ENCODE data around the gene ALDH9A1. TPM values are rescaled to one million over a fixed set of nuclear protein-coding genes. Genes with fewer than 3 reads are reported as not detected.
"Not testable (repeated sequence)": the region's sequence is repeated elsewhere in the genome, so short reads cannot be mapped to it uniquely, and the experiment has no call there.

The ALDH9A1 gene
- polyA plus RNA-seq (ENCODE audit: low read depth in 6 of 6), result 100 to 1,000 TPM in 4 of 6 donors, 10 to 100 TPM in 2; 84.5 to 134 (median 112) TPM

DNA sequence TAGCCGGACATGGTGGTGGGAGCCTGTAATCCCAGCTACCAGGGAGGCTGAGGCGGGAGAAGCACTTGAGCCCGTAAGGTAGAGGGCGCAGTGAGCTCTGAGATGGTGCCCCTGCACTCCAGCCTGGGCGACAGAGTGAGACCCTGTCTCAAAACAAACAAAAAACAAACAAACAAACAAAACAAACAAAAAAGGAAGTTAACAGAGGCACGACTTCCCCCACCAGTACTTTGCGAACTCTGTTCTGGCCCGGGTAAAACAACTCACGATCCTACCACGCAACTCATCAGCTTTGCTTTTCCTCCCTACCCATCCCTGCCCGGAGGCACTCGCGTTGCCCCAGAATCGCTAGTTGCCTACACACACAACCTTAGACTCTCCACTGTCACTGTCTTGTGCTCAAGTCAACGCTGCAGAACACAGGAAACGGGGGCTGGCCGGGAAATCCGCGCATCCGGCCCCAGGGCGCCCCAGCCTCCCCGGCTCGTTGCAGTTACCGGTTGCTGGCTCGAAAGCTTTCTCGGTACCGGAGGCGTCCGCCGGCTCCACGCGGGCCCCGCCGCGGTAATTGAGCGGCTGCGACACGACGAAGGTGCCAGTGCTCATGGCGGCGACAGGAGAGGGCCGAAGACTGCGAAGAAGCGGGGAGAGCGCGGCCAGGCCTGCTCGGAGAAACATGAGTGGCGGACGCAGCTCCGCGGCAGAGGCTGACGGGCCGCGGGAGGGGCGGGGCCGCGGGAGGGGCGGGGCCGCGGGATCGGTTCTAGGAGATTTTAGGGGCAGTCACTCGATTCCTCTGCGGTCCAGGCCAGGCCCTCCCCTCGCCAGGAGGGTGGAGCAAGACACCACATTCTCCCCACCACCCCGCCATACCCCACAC is at the start of gene ALDH9A1:
TSS of gene ALDH9A1 (minus strand) at position 682 of the 880 bp plus-strand sequence. CDS start at position 678, 4 bp downstream.
- no peaks in the 10 kb centered on the region for H3K9me3 Mint-ChIP-seq
- no peaks in the 10 kb centered on the region for H3K27me3 Mint-ChIP-seq
- H3K4me3 Mint-ChIP-seq, result peak within 1 kb of the TSS; percentile 95 to 100 (median 98)
- H3K27ac Mint-ChIP-seq, result peak within 1 kb of the TSS; percentile 94 to 100 (median 98)
- DNase-seq (peak; percentile 83), ATAC-seq (ENCODE audit: low read depth in 2 of 2) (peak; percentile 85 to 86)
- peaks cover 13 to 33% (median 32%) of the 10 kb centered on the region in 3 donors for H3K4me1 Mint-ChIP-seq
- H3K36me3 Mint-ChIP-seq, result no peaks in the 10 kb centered on the region

DNA sequence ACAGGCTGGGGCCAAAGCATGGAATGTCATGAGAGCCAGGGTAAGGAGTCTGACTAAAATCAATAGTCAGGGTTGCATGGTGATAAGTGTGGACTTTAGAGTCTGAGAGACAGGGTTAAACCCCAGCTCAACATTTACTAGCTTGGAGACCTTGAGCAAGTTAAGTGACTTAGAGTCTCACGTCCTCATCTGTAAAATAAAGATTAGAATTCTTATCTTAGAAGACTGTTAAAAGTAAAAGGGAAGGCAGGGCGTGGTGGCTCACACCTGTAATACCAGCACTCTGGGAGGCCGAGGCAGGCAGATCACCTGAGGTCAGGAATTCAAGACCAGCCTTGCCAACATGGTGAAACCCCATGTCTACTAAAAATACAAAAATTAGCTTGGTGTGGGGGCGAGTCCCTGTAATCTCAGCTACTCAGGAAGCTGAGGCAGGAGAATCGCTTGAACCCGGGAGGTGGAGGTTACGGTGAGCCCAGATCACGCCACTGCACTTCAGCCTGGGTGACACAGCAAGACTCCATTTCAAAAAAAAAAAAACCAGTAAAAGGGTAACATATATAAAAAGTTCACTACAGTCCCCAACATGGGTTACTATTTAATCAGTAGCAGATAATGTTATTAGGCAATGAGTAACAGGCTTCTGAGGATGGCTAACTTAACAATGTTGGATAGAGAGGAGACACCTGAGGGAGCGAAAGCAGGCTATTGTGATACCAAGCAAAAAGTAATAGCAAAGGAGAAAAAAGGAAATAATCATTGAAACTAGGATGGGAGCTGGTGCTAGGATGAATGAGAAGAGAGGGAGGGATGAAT is 49.5 kb upstream of the ALDH9A1 start:
- DNase-seq (no peak), ATAC-seq (ENCODE audit: low read depth in 2 of 2) (no peak)
- H3K9me3 Mint-ChIP-seq, result no peaks in the 10 kb centered on the region
- H3K4me1 Mint-ChIP-seq, result peaks cover 0 to 5% (median 5%) of the 10 kb centered on the region in 3 donors
- H3K27ac Mint-ChIP-seq, result peak overlapping the region in 2 of 6 donors; percentile 61 to 76
- H3K27me3 Mint-ChIP-seq, result no peaks in the 10 kb centered on the region
- no peak overlapping the region for H3K4me3 Mint-ChIP-seq
- peaks cover 13 to 18% of the 10 kb centered on the region in 2 donors for H3K36me3 Mint-ChIP-seq

DNA sequence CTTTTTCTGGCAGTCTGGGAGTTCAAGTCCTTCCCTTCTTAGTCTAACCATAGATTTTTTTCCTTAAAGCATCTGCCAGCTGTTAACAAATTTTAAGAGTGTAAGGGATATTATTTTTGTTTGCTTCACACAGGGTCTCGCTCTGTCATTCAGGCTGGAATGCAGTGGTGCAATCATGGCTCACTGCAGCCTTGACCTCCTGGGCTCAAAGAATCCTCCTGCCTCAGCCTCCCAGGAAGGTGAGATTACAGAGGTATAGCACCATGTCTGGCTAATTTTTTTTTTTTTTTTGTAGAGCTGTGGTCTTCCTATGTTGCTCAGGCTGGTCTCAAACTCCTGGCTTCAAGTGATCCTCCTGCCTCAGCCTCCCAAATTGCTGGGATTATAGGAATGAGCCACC is 46.6 kb upstream of the ALDH9A1 start:
- H3K4me1 Mint-ChIP-seq; H3K27me3 Mint-ChIP-seq; ATAC-seq (ENCODE audit: low read depth in 2 of 2); H3K9me3 Mint-ChIP-seq; DNase-seq; H3K4me3 Mint-ChIP-seq: not testable (repeated sequence)
- H3K36me3 Mint-ChIP-seq, result peaks cover 33 to 44% of the 10 kb centered on the region in 2 donors
- peak overlapping the region in 1 of 6 donors; percentile 33 for H3K27ac Mint-ChIP-seq

DNA sequence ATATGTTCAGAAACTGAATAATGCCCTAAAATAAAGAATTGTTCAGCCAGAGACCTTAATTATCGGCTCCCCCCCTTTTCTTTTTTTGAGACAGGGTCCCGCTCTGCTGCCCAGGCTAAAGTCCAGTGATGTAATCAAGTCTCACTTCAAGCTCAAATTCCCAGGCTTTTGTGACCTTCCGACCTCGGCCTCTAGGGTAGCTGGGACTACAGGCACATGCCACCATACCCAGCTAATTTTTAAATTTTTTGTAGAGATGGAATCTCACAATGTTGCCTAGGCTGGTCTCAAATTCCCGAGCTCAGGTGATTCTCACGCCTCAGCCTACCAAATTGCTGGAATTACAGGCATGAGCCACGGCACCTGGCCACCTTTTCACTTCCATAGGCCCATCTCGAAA is 43.8 kb upstream of the ALDH9A1 start:
- no peaks in the 10 kb centered on the region for H3K9me3 Mint-ChIP-seq
- peaks cover 19 to 29% (median 28%) of the 10 kb centered on the region in 3 donors for H3K4me1 Mint-ChIP-seq
- no peak for DNase-seq
- H3K4me3 Mint-ChIP-seq, result no peak overlapping the region
- no peaks in the 10 kb centered on the region for H3K27me3 Mint-ChIP-seq
- peaks cover 33 to 35% of the 10 kb centered on the region in 2 donors for H3K36me3 Mint-ChIP-seq
- no peak overlapping the region for H3K27ac Mint-ChIP-seq
- ATAC-seq (ENCODE audit: low read depth in 2 of 2), result no peak

DNA sequence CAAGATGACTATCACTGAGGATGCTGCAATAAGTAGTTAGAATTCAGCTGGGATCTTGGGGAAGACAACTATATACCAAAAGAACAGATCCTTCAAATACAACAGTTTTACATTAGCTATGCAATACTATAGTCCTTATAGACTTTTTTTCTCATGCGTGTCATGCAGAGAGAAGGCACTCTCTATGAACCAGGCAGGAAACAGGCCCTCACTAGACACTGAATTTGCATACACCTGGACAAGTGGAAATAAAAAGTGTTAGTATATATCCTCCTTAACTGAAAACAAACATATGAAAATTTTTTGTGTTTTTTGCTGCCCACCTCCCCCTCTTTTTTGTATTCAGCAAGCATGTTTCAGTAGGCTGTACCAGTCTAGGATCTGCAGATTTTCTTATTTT is 40.4 kb upstream of the ALDH9A1 start:
- H3K9me3 Mint-ChIP-seq, result no peaks in the 10 kb centered on the region
- DNase-seq, result peak; percentile 11
- peak overlapping the region in 5 of 8 donors; percentile 27 to 60 (median 41) for H3K4me3 Mint-ChIP-seq
- ATAC-seq (ENCODE audit: low read depth in 2 of 2), result peak; percentile 92
- H3K27ac Mint-ChIP-seq, result peak overlapping the region in 4 of 6 donors; percentile 2 to 54 (median 21)
- H3K4me1 Mint-ChIP-seq, result peaks cover 19 to 40% (median 37%) of the 10 kb centered on the region in 3 donors
- H3K36me3 Mint-ChIP-seq, result peaks cover 32 to 36% of the 10 kb centered on the region in 2 donors
- no peaks in the 10 kb centered on the region for H3K27me3 Mint-ChIP-seq

DNA sequence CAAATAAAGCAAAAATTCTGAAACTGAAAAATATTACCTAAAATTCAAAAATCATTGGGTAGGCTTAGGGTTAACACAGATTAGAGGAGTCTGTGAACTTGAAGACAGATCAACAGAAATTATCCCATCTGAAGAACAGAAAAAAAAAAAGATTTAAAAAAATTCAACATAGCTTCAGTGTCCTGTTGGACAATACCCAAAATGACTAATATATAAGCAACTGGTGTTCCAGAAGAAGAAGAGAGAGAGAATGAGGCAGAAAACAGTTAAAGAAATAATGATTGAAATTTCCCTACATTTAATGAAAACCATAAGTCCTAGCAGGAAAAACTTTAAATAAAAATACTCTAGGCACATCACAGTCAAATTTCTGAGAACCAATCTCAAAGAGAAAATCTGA is 38.8 kb upstream of the ALDH9A1 start:
- Mint-ChIP-seq H3K9me3 (no peaks in the 10 kb centered on the region), H3K27me3 (no peaks in the 10 kb centered on the region), H3K4me1 (peaks cover 15 to 40% (median 37%) of the 10 kb centered on the region in 3 donors), H3K4me3 (peak overlapping the region in 3 of 8 donors; percentile 9 to 23 (median 10)), H3K27ac (peak overlapping the region in 3 of 6 donors; percentile 38 to 73 (median 70)), H3K36me3 (peaks cover 21 to 24% of the 10 kb centered on the region in 2 donors)
- ATAC-seq (ENCODE audit: low read depth in 2 of 2) (no peak), DNase-seq (no peak)

DNA sequence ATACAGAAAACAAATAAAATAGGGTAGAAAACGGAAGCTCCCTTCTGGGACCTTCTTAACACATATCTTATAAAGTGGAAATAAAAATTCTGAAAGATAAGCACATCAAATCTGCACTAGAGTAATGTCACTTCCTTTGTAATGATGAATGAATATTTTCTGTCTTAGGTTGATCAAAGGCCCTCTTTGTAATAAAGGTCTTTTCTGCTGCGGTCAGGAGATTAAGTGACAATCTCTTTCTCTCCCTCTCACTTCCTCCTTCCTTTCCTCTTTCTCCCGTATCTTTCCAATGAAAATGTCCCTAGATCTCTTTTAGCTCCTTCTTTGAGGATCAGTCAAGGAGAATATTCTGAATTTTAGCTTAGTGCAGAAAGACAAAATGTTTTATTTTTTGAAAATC is 36.5 kb upstream of the ALDH9A1 start:
- Mint-ChIP-seq H3K4me3 (no peak overlapping the region), H3K27ac (peak overlapping the region in 1 of 6 donors; percentile 15), H3K36me3 (peaks cover 4 to 8% of the 10 kb centered on the region in 2 donors), H3K9me3 (no peaks in the 10 kb centered on the region), H3K27me3 (no peaks in the 10 kb centered on the region), H3K4me1 (peaks cover 15 to 37% (median 35%) of the 10 kb centered on the region in 3 donors)
- no peak for DNase-seq
- no peak for ATAC-seq (ENCODE audit: low read depth in 2 of 2)

DNA sequence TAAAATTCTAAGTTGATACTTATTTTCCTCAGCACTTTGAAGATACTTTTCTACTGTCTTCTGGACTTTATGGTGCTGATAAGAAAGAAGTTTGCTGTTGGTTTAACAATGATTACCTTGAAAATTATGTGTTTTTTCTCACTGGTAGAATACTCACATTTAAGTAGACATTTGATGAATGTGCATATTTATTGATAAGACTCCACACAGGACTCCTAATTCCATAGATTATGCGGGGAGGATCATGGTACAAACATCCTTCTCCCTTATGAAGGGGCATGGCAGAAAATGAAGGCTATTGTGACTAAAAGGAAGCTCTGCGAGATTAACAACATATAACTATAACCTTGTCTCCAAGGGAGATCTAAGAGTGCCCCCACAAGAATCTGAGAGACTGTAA is 28.5 kb upstream of the ALDH9A1 start:
- no peak for DNase-seq
- H3K9me3 Mint-ChIP-seq, result no peaks in the 10 kb centered on the region
- peaks cover 0 to 18% of the 10 kb centered on the region in 2 donors for H3K36me3 Mint-ChIP-seq
- H3K27me3 Mint-ChIP-seq, result no peaks in the 10 kb centered on the region
- H3K27ac Mint-ChIP-seq, result no peak overlapping the region
- no peak overlapping the region for H3K4me3 Mint-ChIP-seq
- no peak for ATAC-seq (ENCODE audit: low read depth in 2 of 2)
- no peaks in the 10 kb centered on the region for H3K4me1 Mint-ChIP-seq

DNA sequence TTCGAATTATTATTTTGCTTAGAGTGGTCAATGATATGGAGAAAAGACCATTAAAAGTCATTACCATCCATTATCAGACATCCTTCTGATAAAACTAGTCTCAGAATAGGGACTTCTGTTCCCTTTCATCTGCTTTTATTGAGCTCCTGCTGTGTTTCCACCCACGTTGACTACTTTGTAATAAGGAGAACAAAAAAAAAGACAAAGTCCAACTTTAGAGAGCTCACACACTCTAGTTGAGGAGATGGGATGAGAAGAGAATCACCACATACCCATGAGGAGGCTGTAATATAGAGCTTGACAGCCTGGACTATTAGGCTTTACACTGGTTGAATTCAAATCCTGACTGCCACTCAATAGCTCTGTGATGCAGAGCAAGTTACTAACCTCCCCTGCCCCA is 27.8 kb upstream of the ALDH9A1 start:
- Mint-ChIP-seq H3K36me3 (peaks cover 0 to 18% of the 10 kb centered on the region in 2 donors), H3K4me3 (no peak overlapping the region), H3K4me1 (no peaks in the 10 kb centered on the region), H3K27ac (no peak overlapping the region), H3K27me3 (no peaks in the 10 kb centered on the region), H3K9me3 (no peaks in the 10 kb centered on the region)
- no peak for ATAC-seq (ENCODE audit: low read depth in 2 of 2)
- no peak for DNase-seq

DNA sequence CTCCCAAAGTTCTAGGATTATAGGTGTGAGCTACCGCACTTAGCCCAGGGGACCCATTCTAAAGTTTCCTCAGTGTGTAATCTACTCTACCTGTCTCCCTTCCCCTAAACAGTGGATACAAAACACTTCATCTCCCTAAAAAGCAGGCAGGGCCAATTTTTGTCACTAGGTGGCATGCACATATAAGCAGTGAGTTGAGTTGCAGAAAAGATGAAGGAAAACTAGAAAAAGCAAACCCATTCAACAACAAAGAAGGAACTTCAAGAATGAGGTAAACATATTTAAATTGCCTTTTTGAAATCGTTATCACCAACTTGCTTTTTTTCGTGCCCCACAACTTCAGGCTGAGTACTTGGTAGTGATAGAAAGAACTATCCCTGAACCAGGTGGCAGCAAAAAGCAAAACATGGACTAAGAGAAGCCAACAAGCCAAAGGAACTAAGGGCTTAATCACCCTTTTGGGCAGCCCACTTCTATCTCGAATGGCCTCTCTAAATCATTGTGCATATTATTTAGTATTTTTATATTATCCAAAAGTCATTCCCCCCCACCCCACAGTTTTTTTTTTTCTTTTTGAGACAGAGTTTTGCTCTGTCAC is 19.7 kb upstream of the ALDH9A1 start:
- H3K27ac Mint-ChIP-seq, result peak overlapping the region in 2 of 6 donors; percentile 39 to 76
- H3K4me3 Mint-ChIP-seq, result no peak overlapping the region

DNA sequence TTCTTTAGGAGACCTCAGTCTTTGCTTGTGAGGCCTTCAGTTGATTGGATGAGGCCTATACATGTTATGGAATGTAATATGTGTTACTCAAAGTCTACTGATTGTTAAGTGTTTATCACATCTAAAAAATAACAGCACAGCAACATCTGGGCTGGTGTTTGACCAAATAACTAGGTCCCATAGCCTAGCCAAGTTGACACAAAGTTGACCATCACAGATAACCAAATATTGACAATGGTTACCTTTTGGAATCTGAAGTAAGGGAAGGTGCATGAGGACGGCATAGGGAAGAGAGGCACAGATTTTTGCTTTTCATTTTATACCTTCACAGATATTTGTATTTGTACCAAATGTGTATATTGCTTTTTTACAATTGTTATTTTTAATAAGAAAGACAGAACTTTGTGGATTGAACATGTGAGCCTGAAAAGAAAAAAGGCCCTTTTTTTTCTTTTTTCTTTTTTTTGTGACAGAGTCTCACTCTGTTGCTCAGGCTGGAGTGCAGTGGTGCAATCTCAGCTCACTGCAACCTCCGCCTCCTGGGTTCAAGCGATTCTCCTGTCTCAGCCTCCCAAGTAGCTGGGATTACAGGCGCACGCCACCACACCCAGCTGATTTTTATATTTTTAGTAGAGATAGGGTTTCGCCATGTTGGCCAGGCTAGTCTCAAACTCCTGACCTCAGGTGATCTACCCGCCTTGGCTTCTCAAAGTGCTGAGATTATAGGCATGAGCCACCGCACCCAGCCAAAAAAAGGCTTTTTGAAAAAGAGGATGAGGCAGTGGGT is 18.1 kb upstream of the ALDH9A1 start:
- H3K36me3 Mint-ChIP-seq; DNase-seq; H3K4me1 Mint-ChIP-seq; H3K27me3 Mint-ChIP-seq; ATAC-seq (ENCODE audit: low read depth in 2 of 2); H3K4me3 Mint-ChIP-seq; H3K9me3 Mint-ChIP-seq: not testable (repeated sequence)
- peak overlapping the region in 1 of 6 donors; percentile 33 for H3K27ac Mint-ChIP-seq

More for the DNA sequence above, 19.7 kb upstream of the ALDH9A1 start:
- H3K9me3 Mint-ChIP-seq, result no peaks in the 10 kb centered on the region
- no peaks in the 10 kb centered on the region for H3K27me3 Mint-ChIP-seq
- no peaks in the 10 kb centered on the region for H3K4me1 Mint-ChIP-seq
- ATAC-seq (ENCODE audit: low read depth in 2 of 2), result peak; percentile 37 to 42
- H3K36me3 Mint-ChIP-seq, result peaks cover 0 to 4% of the 10 kb centered on the region in 2 donors
- peak; percentile 25 for DNase-seq

DNA sequence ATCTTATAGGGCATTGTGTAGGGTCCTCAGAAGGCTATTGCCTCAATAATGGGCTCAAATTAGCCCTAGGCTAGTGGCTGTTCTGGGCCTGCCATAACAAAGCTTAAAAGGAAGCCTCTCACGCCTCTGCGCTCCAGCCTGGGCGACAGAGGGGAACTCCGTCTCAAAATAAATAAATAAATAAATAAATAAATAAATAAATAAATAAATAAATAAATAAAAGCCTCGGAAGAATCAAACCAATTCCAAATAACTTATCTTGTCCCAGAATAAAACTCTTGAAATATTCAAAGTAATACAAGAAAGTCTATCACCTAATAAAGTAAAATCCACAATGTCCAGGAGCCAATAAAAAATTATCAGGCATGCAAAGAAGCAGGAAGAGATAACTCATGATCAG is 14.4 kb upstream of the ALDH9A1 start:
- no peak for ATAC-seq (ENCODE audit: low read depth in 2 of 2)
- Mint-ChIP-seq H3K36me3 (peaks cover 0 to 8% of the 10 kb centered on the region in 2 donors), H3K9me3 (no peaks in the 10 kb centered on the region)

More for the DNA sequence above, 14.4 kb upstream of the ALDH9A1 start:
- peaks cover 1 to 8% (median 5%) of the 10 kb centered on the region in 3 donors for H3K27me3 Mint-ChIP-seq
- no peak overlapping the region for H3K27ac Mint-ChIP-seq
- DNase-seq, result no peak
- H3K4me1 Mint-ChIP-seq, result peaks cover 0 to 4% (median 0%) of the 10 kb centered on the region in 3 donors
- no peak overlapping the region for H3K4me3 Mint-ChIP-seq
